NCI-H187 treated with DMSO at 0.1 percent for 48 hours (cell line): ENCODE data around the gene CLTA.

ENCODE experiments used
- DNase-seq: peaks from one replicate; lab custom pipeline; 2025; lab: John Stamatoyannopoulos, UW

The CLTA gene

GRCh38 chr9:36190388-36191289, at the start of gene CLTA:
TSS of gene CLTA (plus strand) at chr9:36190921. CDS start at chr9:36191057, 136 bp downstream.
- peak; percentile 92 for DNase-seq

GRCh38 chr9:36141288-36141687, 49.4 kb upstream of the CLTA start:
- DNase-seq: no peak

GRCh38 chr9:36141761-36142160, 49.0 kb upstream of the CLTA start:
- DNase-seq: no peak

GRCh38 chr9:36142510-36143244, 48.0 kb upstream of the CLTA start:
- no peak for DNase-seq

GRCh38 chr9:36143245-36143641, 47.5 kb upstream of the CLTA start:
- no peak for DNase-seq

GRCh38 chr9:36144309-36145232, 46.1 kb upstream of the CLTA start:
- no peak for DNase-seq

- DNase-seq: no peak
These were observed 44.8 kb upstream of the CLTA start for GRCh38 chr9:36145970-36146369.

- no peak for DNase-seq
These were observed 44.1 kb upstream of the CLTA start for GRCh38 chr9:36146651-36147050.

GRCh38 chr9:36147441-36148175, 43.1 kb upstream of the CLTA start:
- DNase-seq: no peak

- no peak for DNase-seq
These were observed 42.2 kb upstream of the CLTA start for GRCh38 chr9:36148311-36149051.

GRCh38 chr9:36149197-36149596, 41.5 kb upstream of the CLTA start:
- DNase-seq: no peak

GRCh38 chr9:36150574-36151315, 40.0 kb upstream of the CLTA start:
- DNase-seq: no peak

GRCh38 chr9:36151316-36152210, 39.2 kb upstream of the CLTA start:
- no peak for DNase-seq

- DNase-seq: no peak
These were observed 37.8 kb upstream of the CLTA start for GRCh38 chr9:36152741-36153438.

- no peak for DNase-seq
These were observed 37.0 kb upstream of the CLTA start for GRCh38 chr9:36153746-36154145.

GRCh38 chr9:36154331-36154952, 36.3 kb upstream of the CLTA start:
- no peak for DNase-seq

- no peak for DNase-seq
These were observed 34.6 kb upstream of the CLTA start for GRCh38 chr9:36156116-36156515.

GRCh38 chr9:36158122-36158521, 32.6 kb upstream of the CLTA start:
- no peak for DNase-seq
